Amniotic stem cell (primary cell): Measurements from ENCODE around the gene SLC15A3.

Experiments used
- DNase-seq: peaks from one replicate; lab custom pipeline; 2025; lab: John Stamatoyannopoulos, UW

Gene SLC15A3

GRCh38 chr11:60945295-60945667 is 6.7 kb downstream of the SLC15A3 start:
- DNase-seq = no peak

- DNase-seq = no peak
Observed at GRCh38 chr11:60944490-60945294, 7.3 kb downstream of the SLC15A3 start.

- no peak for DNase-seq
Observed at GRCh38 chr11:60942970-60943565, 8.9 kb downstream of the SLC15A3 start.

GRCh38 chr11:60942219-60942618 is 9.8 kb downstream of the SLC15A3 start:
- DNase-seq = no peak

GRCh38 chr11:60941371-60942119 is 10.4 kb downstream of the SLC15A3 start:
- DNase-seq = no peak

- DNase-seq = no peak
Observed at GRCh38 chr11:60939855-60940254, 12.1 kb downstream of the SLC15A3 start.

GRCh38 chr11:60939301-60939700 is 12.7 kb downstream of the SLC15A3 start:
- DNase-seq = no peak

GRCh38 chr11:60938500-60938899 is 13.5 kb downstream of the SLC15A3 start:
- no peak for DNase-seq

- DNase-seq = no peak
Observed at GRCh38 chr11:60937811-60938210, 14.2 kb downstream of the SLC15A3 start.

GRCh38 chr11:60937144-60937527 is 14.8 kb downstream of the SLC15A3 start:
- DNase-seq = no peak

- no peak for DNase-seq
Observed at GRCh38 chr11:60936467-60937143, 15.4 kb downstream of the SLC15A3 start.

GRCh38 chr11:60935676-60936442 is 16.1 kb downstream of the SLC15A3 start:
- DNase-seq = no peak

- DNase-seq = no peak
Observed at GRCh38 chr11:60934790-60935605, 17.0 kb downstream of the SLC15A3 start.

GRCh38 chr11:60934124-60934789 is 17.7 kb downstream of the SLC15A3 start:
- no peak for DNase-seq

GRCh38 chr11:60933416-60934123 is 18.4 kb downstream of the SLC15A3 start:
- no peak for DNase-seq

GRCh38 chr11:60932605-60933356 is 19.2 kb downstream of the SLC15A3 start:
- DNase-seq = no peak

- no peak for DNase-seq
Observed at GRCh38 chr11:60931917-60932316, 20.1 kb downstream of the SLC15A3 start.

GRCh38 chr11:60930394-60930793 is 21.6 kb downstream of the SLC15A3 start:
- no peak for DNase-seq

- DNase-seq = no peak
Observed at GRCh38 chr11:60929764-60930163, 22.2 kb downstream of the SLC15A3 start.
